K562 (cell line): ENCODE measurements around the gene RASD2. TPM values are rescaled to one million over a fixed set of nuclear protein-coding genes. Genes with fewer than 3 reads are reported as not detected.

ENCODE experiments used
- ARNT ChIP-seq, 2 experiments: fragments of 450-650 bp; IDR thresholded peaks; 2 replicates each; pipeline ENCODE4 v1.6.1; 2016; ENCODE audit warnings: mild to moderate bottlenecking in 1 of 2
- BCOR ChIP-seq: fragments of 450-650 bp; IDR thresholded peaks from 2 replicates; pipeline ENCODE4 v1.6.1; 2016
- ETS1 ChIP-seq: conservative IDR thresholded peaks from 2 replicates; pipeline ENCODE4 v1.6.1; 2011; ENCODE audit warnings: low read depth, mild to moderate bottlenecking, low read length; ENCODE audit not compliant: control insufficient read depth
- HBP1 ChIP-seq: fragments of 450-650 bp; formaldehyde crosslinking; IDR thresholded peaks from 2 replicates; pipeline ENCODE4 v1.4.0; 2022; ENCODE audit warnings: missing genetic modification characterization
- NCOA6 ChIP-seq: fragments of 450-650 bp; IDR thresholded peaks from 2 replicates; pipeline ENCODE4 v1.6.1; 2017; ENCODE audit warnings: mild to moderate bottlenecking
- NFIX ChIP-seq: fragments of 250-450 bp; sonication (Bioruptor Pico); IDR thresholded peaks from 2 replicates; pipeline ENCODE4 v1.4.0; 2020; ENCODE audit warnings: low read depth, mild to moderate bottlenecking, moderate library complexity
- NONO ChIP-seq, 2 experiments: fragments of 200-400 bp in 1 of 2; fragments of 450-650 bp in 1 of 2; formaldehyde crosslinking in 1 of 2; IDR thresholded peaks; 2 replicates each; pipeline ENCODE4 v1.6.1; 2017; ENCODE audit warnings: low read depth in 2 of 2, mild to moderate bottlenecking in 2 of 2, moderate library complexity in 2 of 2, low read length in 1 of 2
- PHF21A ChIP-seq: fragments of 450-650 bp; IDR thresholded peaks from 2 replicates; pipeline ENCODE4 v1.6.1; 2017; ENCODE audit warnings: low read depth, borderline replicate concordance
- PRMT5 ChIP-seq: sonication (generic); formaldehyde crosslinking; IDR thresholded peaks from 2 replicates; pipeline ENCODE4 v1.5.0; 2020; ENCODE audit warnings: missing genetic modification reagents
- SETDB1 ChIP-seq: IDR thresholded peaks from one replicate; pipeline ENCODE4 v1.6.1; 2012; ENCODE audit warnings: low read length, control low read depth, inconsistent platforms
- SMARCB1 ChIP-seq: IDR thresholded peaks from 2 replicates; pipeline ENCODE4 v1.6.1; 2011; ENCODE audit warnings: improper control_type of control experiment, low read depth; ENCODE audit not compliant: insufficient read length
- SOX6 ChIP-seq: fragments of 450-650 bp; IDR thresholded peaks from 2 replicates; pipeline ENCODE4 v1.6.1; 2014; ENCODE audit warnings: mild to moderate bottlenecking
- TCF3 ChIP-seq: sonication (generic); formaldehyde crosslinking; IDR thresholded peaks from 2 replicates; pipeline ENCODE4 v1.4.0; 2020; ENCODE audit warnings: mild to moderate bottlenecking, missing genetic modification reagents
- THAP12 ChIP-seq: fragments of 250-450 bp; sonication (Bioruptor Pico); IDR thresholded peaks from 2 replicates; pipeline ENCODE4 v1.9.0; 2021; ENCODE audit warnings: mild to moderate bottlenecking, inconsistent platforms
- THRB ChIP-seq: fragments of 450-650 bp; formaldehyde crosslinking; conservative IDR thresholded peaks from 2 replicates; pipeline ENCODE4 v1.4.0; 2022; ENCODE audit warnings: mild to moderate bottlenecking, missing genetic modification characterization
- TRIM24 ChIP-seq, 2 experiments: fragments of 450-650 bp; IDR thresholded peaks; 2 replicates each; pipeline ENCODE4 v1.6.1; 2016
- ZFP1 ChIP-seq: fragments of 450-650 bp; formaldehyde crosslinking; IDR thresholded peaks from 2 replicates; pipeline ENCODE4 v1.4.0; 2020; ENCODE audit warnings: mild to moderate bottlenecking, mixed read lengths
- ZNF512 ChIP-seq: IDR thresholded peaks from 2 replicates; pipeline ENCODE4 v1.6.1; 2016; ENCODE audit warnings: missing genetic modification characterization, missing compliant biosample characterization
- ZNF764 ChIP-seq: fragments of 250-450 bp; sonication (Bioruptor Pico); IDR thresholded peaks from 2 replicates; pipeline ENCODE4 v1.4.0; 2020; ENCODE audit warnings: low read depth, mild to moderate bottlenecking, moderate library complexity
- polyA plus RNA-seq, 8 experiments: library from polyadenylated mRNA; depleted of rRNA in 4 of 8; stranded (reverse) in 5 of 8; unstranded in 3 of 8; fragments of >200 nt; fragmentation: Nextera tagmentation in 2 of 8; fragmentation: Illumina TruSeq in 1 of 8; extraction: Ambion mirVana in 2 of 8; extraction: Trizol in 1 of 8; gene quantifications; 2 replicates each; pipeline versions ENCODE4 v1.2.1 to v1.2.3, GENCODE V29; 2011 to 2014; ENCODE audit warnings: inconsistent platforms in 1 of 8, missing spikeins in 1 of 8
- total RNA-seq, 7 experiments: library from RNA; depleted of rRNA in 6 of 7; stranded (reverse); fragments of >200 nt in 6 of 7; fragmentation: Illumina TruSeq in 2 of 7; extraction: Trizol in 2 of 7; gene quantifications; 2 replicates each; pipeline versions ENCODE4 v1.2.1 to v1.2.3, GENCODE V29; 2011 to 2021; ENCODE audit warnings: low replicate concordance in 1 of 7

Gene RASD2
- total and polyA plus RNA-seq, 9 of the 15 experiments (the other 6 are each of a cell fraction or from before 2014, with no cell fraction given), result 0.05 TPM; not detected in 8

- no peak for TF ChIP-seq ARNT (IDR thresholded peaks at IDR 0.05)
- no peak for TF ChIP-seq ZNF764 (CRISPR knock-in tag)
- no peak for TF ChIP-seq SOX6
- peak; percentile 99 for TF ChIP-seq ZNF512 (tag)
- no peak for TF ChIP-seq SETDB1
- TF ChIP-seq THAP12 (CRISPR knock-in tag), result no peak
- TF ChIP-seq TRIM24 (IDR thresholded peaks at IDR 0.05), result no peak
- TF ChIP-seq NCOA6, result no peak
- TF ChIP-seq NFIX, result no peak
- TF ChIP-seq HBP1, result 0 out of 2 replicates have a peak, but pooled peaks have one; percentile 27
- TF ChIP-seq BCOR, result no peak
- peak; percentile 46; the same call in 1 of the 2 replicates for TF ChIP-seq THRB
- no peak for TF ChIP-seq TCF3 (CRISPR knock-in tag)
- no peak for TF ChIP-seq ZFP1
- no peak for TF ChIP-seq SMARCB1
- no peak for TF ChIP-seq PRMT5 (CRISPR knock-in tag)
- no peak for TF ChIP-seq NONO (IDR thresholded peaks at IDR 0.05; ENCODE audit: low read depth in 2 of 2, low read length in 1 of 2)
- no peak for TF ChIP-seq PHF21A
- no peak for TF ChIP-seq ETS1
Observed at GRCh38 chr22:35522225-35523149, 18.1 kb upstream of the RASD2 start (continued).
